ENCODE results near the gene GATA6.

- TF ChIP-seq CTCF (IDR thresholded peaks at IDR 0.05) (no peak), POLR2A (IDR thresholded peaks at IDR 0.05) (no peak)
Observed at GRCh38 chr18:22174341-22175145, 5.2 kb downstream of the GATA6 start.

Data from body of pancreas (tissue), 4 donors.